Amniotic stem cell (primary cell): Measurements from ENCODE around the gene ZBTB7C.

Experiments used
- DNase-seq: peaks from one replicate; lab custom pipeline; 2025; lab: John Stamatoyannopoulos, UW

The ZBTB7C gene

GRCh38 chr18:48254077-48254602 is 155.0 kb downstream of the ZBTB7C start:
- no peak for DNase-seq

- DNase-seq = no peak
Observed at GRCh38 chr18:48252525-48252924, 156.7 kb downstream of the ZBTB7C start.

GRCh38 chr18:48250918-48251317 is 158.3 kb downstream of the ZBTB7C start:
- DNase-seq = no peak

GRCh38 chr18:48250362-48250907 is 158.7 kb downstream of the ZBTB7C start:
- DNase-seq = no peak

GRCh38 chr18:48249854-48250253 is 159.3 kb downstream of the ZBTB7C start:
- no peak for DNase-seq

GRCh38 chr18:48244530-48244929 is 164.7 kb downstream of the ZBTB7C start:
- no peak for DNase-seq

GRCh38 chr18:48238636-48239035 is 170.5 kb downstream of the ZBTB7C start:
- no peak for DNase-seq

GRCh38 chr18:48238206-48238605 is 171.0 kb downstream of the ZBTB7C start:
- DNase-seq = no peak

- no peak for DNase-seq
Observed at GRCh38 chr18:48236822-48237221, 172.4 kb downstream of the ZBTB7C start.

GRCh38 chr18:48230467-48231113 is 178.6 kb downstream of the ZBTB7C start:
- no peak for DNase-seq

GRCh38 chr18:48229552-48229981 is 179.6 kb downstream of the ZBTB7C start:
- DNase-seq = no peak

GRCh38 chr18:48228841-48229240 is 180.3 kb downstream of the ZBTB7C start:
- DNase-seq = no peak

- DNase-seq = no peak
Observed at GRCh38 chr18:48228301-48228715, 180.9 kb downstream of the ZBTB7C start.

GRCh38 chr18:48227206-48227605 is 182.0 kb downstream of the ZBTB7C start:
- no peak for DNase-seq

- no peak for DNase-seq
Observed at GRCh38 chr18:48226401-48226800, 182.8 kb downstream of the ZBTB7C start.

- DNase-seq = no peak
Observed at GRCh38 chr18:48222118-48222517, 187.1 kb downstream of the ZBTB7C start.

GRCh38 chr18:48219810-48220499 is 189.2 kb downstream of the ZBTB7C start:
- DNase-seq = no peak

GRCh38 chr18:48219037-48219809 is 190.0 kb downstream of the ZBTB7C start:
- no peak for DNase-seq

GRCh38 chr18:48218285-48219022 is 190.7 kb downstream of the ZBTB7C start:
- DNase-seq = no peak

GRCh38 chr18:48217258-48218250 is 191.6 kb downstream of the ZBTB7C start:
- DNase-seq = no peak
